Lower leg skin (tissue), 3 donors: ENCODE measurements around the gene SP100.

ENCODE experiments used
- POLR2A ChIP-seq, 2 donors: fragments of 450-650 bp; IDR thresholded peaks; one replicate each; pipeline ENCODE4 v1.6.1; 2016 to 2017; ENCODE audit warnings: antibody characterized with exemption in 2 of 2, mild to moderate bottlenecking in 1 of 2, moderate library complexity in 1 of 2
- TF ChIP-seq, protein P1 (sequence below), 3 donors: fragments of 450-650 bp; IDR thresholded peaks; one replicate each; pipeline ENCODE4 v1.5.1; 2016; ENCODE audit warnings: antibody characterized with exemption in 3 of 3, mild to moderate bottlenecking in 3 of 3, moderate library complexity in 2 of 3

DNA sequence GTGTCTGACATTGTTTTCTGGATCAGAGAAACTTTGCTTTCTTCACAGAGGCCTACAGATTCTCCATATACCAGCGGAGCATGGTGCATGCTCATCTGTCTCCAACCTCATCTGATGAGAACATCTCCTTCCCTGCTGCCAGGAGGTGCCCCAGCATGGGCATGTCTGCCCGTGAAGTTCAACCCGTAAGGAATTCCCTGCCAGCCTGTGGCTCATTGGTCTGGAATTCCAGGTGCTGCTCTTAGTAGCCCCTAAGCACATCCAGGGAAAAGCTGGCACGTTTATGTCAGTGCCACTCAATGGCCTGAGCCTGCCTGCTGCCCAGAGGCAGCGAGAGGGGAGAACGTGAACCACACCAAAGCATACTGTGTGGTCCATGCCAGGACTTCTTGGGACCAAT, 1.7 kb upstream of the SP100 start:
- TF ChIP-seq, protein P1, sequence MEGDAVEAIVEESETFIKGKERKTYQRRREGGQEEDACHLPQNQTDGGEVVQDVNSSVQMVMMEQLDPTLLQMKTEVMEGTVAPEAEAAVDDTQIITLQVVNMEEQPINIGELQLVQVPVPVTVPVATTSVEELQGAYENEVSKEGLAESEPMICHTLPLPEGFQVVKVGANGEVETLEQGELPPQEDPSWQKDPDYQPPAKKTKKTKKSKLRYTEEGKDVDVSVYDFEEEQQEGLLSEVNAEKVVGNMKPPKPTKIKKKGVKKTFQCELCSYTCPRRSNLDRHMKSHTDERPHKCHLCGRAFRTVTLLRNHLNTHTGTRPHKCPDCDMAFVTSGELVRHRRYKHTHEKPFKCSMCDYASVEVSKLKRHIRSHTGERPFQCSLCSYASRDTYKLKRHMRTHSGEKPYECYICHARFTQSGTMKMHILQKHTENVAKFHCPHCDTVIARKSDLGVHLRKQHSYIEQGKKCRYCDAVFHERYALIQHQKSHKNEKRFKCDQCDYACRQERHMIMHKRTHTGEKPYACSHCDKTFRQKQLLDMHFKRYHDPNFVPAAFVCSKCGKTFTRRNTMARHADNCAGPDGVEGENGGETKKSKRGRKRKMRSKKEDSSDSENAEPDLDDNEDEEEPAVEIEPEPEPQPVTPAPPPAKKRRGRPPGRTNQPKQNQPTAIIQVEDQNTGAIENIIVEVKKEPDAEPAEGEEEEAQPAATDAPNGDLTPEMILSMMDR (IDR thresholded peaks at IDR 0.05), result no peak
- TF ChIP-seq POLR2A (IDR thresholded peaks at IDR 0.05), result no peak
